Measurements from ENCODE around the gene IRS2. TPM values are rescaled to one million over a fixed set of nuclear protein-coding genes. Genes with fewer than 3 reads are reported as not detected.

The IRS2 gene
- total RNA-seq (2022; extraction: Qiagen RNA extraction; ENCODE audit: low read depth) = 11.1 to 20.3 TPM (median 18.2 TPM) in 5 replicates

GRCh38 chr13:109786457-109787134 is at the start of gene IRS2:
Gene IRS2, minus strand, starts transcription at chr13:109786583. Its CDS starts 530 bp downstream, at chr13:109786053.

